SK-N-SH (cell line): ENCODE data around the gene CHGA. TPM values are rescaled to one million over a fixed set of nuclear protein-coding genes. Genes with fewer than 3 reads are reported as not detected.

Experiments used
- CTCF ChIA-PET: fragments of 300-600, 350-600 bp; formaldehyde crosslinking; extraction: SDS; loops from one replicate; lab custom pipeline; 2021; lab: Yijun Ruan, JAX
- POLR2A ChIA-PET: fragments of 350-600 bp; sonication (Branson Sonifier 250); formaldehyde crosslinking; extraction: SDS; loops from one replicate; lab custom pipeline; 2020; ENCODE audit warnings: antibody characterized with exemption, inconsistent platforms; lab: Yijun Ruan, JAX
- DNase-seq: peaks from one replicate; pipeline ENCODE4 v3.0.0; 2012
- H2AFZ ChIP-seq: fragments of 200-600 bp; sonication (generic); 2 replicates; pipeline ENCODE4 v1.8.1; 2016; ENCODE audit warnings: antibody characterized with exemption, mild to moderate bottlenecking, low read depth
- H3F3A ChIP-seq: fragments of 200-600 bp; sonication (generic); replicated peaks from 2 replicates; pipeline ENCODE3; 2016; ENCODE audit warnings: antibody characterized with exemption, mild to moderate bottlenecking; ENCODE audit not compliant: insufficient read depth
- H3K27ac ChIP-seq, 2 experiments: fragments of 200-500 bp in 1 of 2; fragments of 200-600 bp in 1 of 2; sonication (Bioruptor generic) in 1 of 2; sonication (generic), shearing (Covaris generic) in 1 of 2; 2 replicates each; pipeline versions ENCODE4 v1.5.1 to v1.6.1; 2014 to 2016; ENCODE audit warnings: low read depth in 2 of 2, inconsistent platforms in 1 of 2, low read length in 1 of 2, mild to moderate bottlenecking in 1 of 2, mixed read lengths in 1 of 2
- H3K27me3 ChIP-seq: fragments of 200-600 bp; sonication (generic), shearing (Covaris generic); 2 replicates; pipeline ENCODE4 v1.6.1; 2016; ENCODE audit warnings: mixed run types; ENCODE audit not compliant: insufficient read depth
- H3K36me3 ChIP-seq, 2 experiments: fragments of 200-500 bp in 1 of 2; fragments of 200-600 bp in 1 of 2; sonication (Bioruptor generic) in 1 of 2; sonication (generic) in 1 of 2; replicated peaks in 1 of 2; 2 replicates each; pipeline versions ENCODE3 to v1.5.1; 2014 to 2016; ENCODE audit warnings: low read length in 1 of 2, mild to moderate bottlenecking in 1 of 2; ENCODE audit not compliant: insufficient read depth in 2 of 2, control insufficient read depth in 1 of 2
- H3K4me1 ChIP-seq, 2 experiments: fragments of 200-500 bp in 1 of 2; fragments of 200-600 bp in 1 of 2; sonication (Bioruptor generic) in 1 of 2; sonication (generic), shearing (Covaris generic) in 1 of 2; 2 replicates each; pipeline versions ENCODE4 v1.5.1 to v1.6.1; 2014 to 2016; ENCODE audit warnings: low read depth in 1 of 2, low read length in 1 of 2, mixed run types in 1 of 2; ENCODE audit not compliant: insufficient read depth in 2 of 2, control insufficient read depth in 1 of 2
- H3K4me2 ChIP-seq: fragments of 200-600 bp; sonication (generic), shearing (Covaris generic); 2 replicates; pipeline ENCODE4 v1.6.1; 2017; ENCODE audit warnings: mixed run types
- H3K4me3 ChIP-seq, 2 experiments: fragments of 200-500 bp in 1 of 2; fragments of 200-600 bp in 1 of 2; sonication (Bioruptor generic) in 1 of 2; sonication (generic), shearing (Covaris generic) in 1 of 2; 2 replicates each; pipeline versions ENCODE4 v1.5.1 to v1.8.1; 2014 to 2016; ENCODE audit warnings: low read depth in 2 of 2, inconsistent platforms in 1 of 2, low read length in 1 of 2, mild to moderate bottlenecking in 1 of 2, mixed read lengths in 1 of 2, moderate library complexity in 1 of 2
- H3K79me2 ChIP-seq: fragments of 200-600 bp; sonication (generic); 2 replicates; pipeline ENCODE4 v1.8.1; 2017; ENCODE audit warnings: mild to moderate bottlenecking; ENCODE audit not compliant: insufficient read depth
- H3K9ac ChIP-seq: fragments of 200-600 bp; sonication (generic); 2 replicates; pipeline ENCODE4 v1.6.1; 2017; ENCODE audit warnings: mixed run types
- H3K9me2 ChIP-seq: fragments of 200-600 bp; sonication (generic); 2 replicates; pipeline ENCODE4 v1.6.1; 2017; ENCODE audit warnings: mixed run types
- H3K9me3 ChIP-seq: fragments of 200-600 bp; sonication (generic); 2 replicates; pipeline ENCODE4 v1.6.1; 2017; ENCODE audit warnings: mixed run types, mild to moderate bottlenecking, moderate library complexity
- H4K20me1 ChIP-seq: fragments of 200-600 bp; sonication (generic); 2 replicates; pipeline ENCODE4 v1.6.1; 2017; ENCODE audit warnings: mild to moderate bottlenecking, mixed run types; ENCODE audit not compliant: insufficient read depth
- CHD2 ChIP-seq: fragments of 150-350 bp; IDR thresholded peaks from 2 replicates; pipeline ENCODE4 v1.6.1; 2018; ENCODE audit warnings: low read length; ENCODE audit not compliant: partially characterized antibody
- GABPA ChIP-seq: IDR thresholded peaks from 2 replicates; pipeline ENCODE4 v1.4.0; 2012; ENCODE audit warnings: low read depth, mild to moderate bottlenecking
- GATA2 ChIP-seq: sonication (generic); formaldehyde crosslinking; IDR thresholded peaks from 2 replicates; pipeline ENCODE4 v1.5.0; 2020; ENCODE audit warnings: mild to moderate bottlenecking, missing genetic modification reagents
- MEF2A ChIP-seq: IDR thresholded peaks from 2 replicates; pipeline ENCODE4 v1.4.0; 2012; ENCODE audit warnings: low read depth, borderline replicate concordance
- NFIC ChIP-seq: IDR thresholded peaks from 2 replicates; pipeline ENCODE4 v1.4.0; 2012; ENCODE audit warnings: borderline replicate concordance
- POLR2AphosphoS5 ChIP-seq: IDR thresholded peaks from 2 replicates; pipeline ENCODE4 v1.6.1; 2012; ENCODE audit warnings: low read depth, low read length
- RAD21 ChIP-seq: IDR thresholded peaks from 2 replicates; pipeline ENCODE4 v1.6.1; 2012; ENCODE audit warnings: mild to moderate bottlenecking, low read length
- RCOR1 ChIP-seq: fragments of 150-350 bp; IDR thresholded peaks from 2 replicates; pipeline ENCODE4 v1.6.1; 2017; ENCODE audit warnings: antibody characterized with exemption, low read length
- REST ChIP-seq: IDR thresholded peaks from 2 replicates; pipeline ENCODE4 v1.6.1; 2012; ENCODE audit warnings: mild to moderate bottlenecking, low read depth, low read length, moderate library complexity
- RFX5 ChIP-seq: IDR thresholded peaks from 2 replicates; pipeline ENCODE4 v1.6.1; 2012; ENCODE audit warnings: mild to moderate bottlenecking, improper control_type of control experiment, low read length
- TAF1 ChIP-seq: IDR thresholded peaks from 2 replicates; pipeline ENCODE4 v1.6.1; 2012; ENCODE audit warnings: low read depth, mild to moderate bottlenecking, low read length, moderate library complexity, borderline replicate concordance
- USF2 ChIP-seq: fragments of 150-350 bp; IDR thresholded peaks from 2 replicates; pipeline ENCODE4 v1.6.1; 2017; ENCODE audit warnings: antibody characterized with exemption, low read length, low read depth, borderline replicate concordance
- YY1 ChIP-seq: IDR thresholded peaks from 2 replicates; pipeline ENCODE4 v1.4.0; 2012; ENCODE audit warnings: low read depth, mild to moderate bottlenecking
- WGBS: methylation state at CpG from one replicate; pipeline ENCODE4 v1.1.6; 2017; ENCODE audit warnings: low lambda C conversion rate; 5-methylcytosine and 5-hydroxymethylcytosine counted together
- polyA plus RNA-seq, 3 experiments: library from polyadenylated mRNA; depleted of rRNA; stranded (reverse); fragments of >200 nt; gene quantifications; 2 replicates each; pipeline ENCODE4 v1.2.3, GENCODE V29; 2012

Gene CHGA
- polyA plus RNA-seq, 1 of the 3 experiments (the other 2 are of a cell fraction): 5.6 TPM

- no peaks in the 10 kb centered on the region for H3F3A ChIP-seq
- ChIA-PET CTCF (interaction anchor here (0.8 to 5.2 kb wide), 7 partner anchors 68 to 191 kb away, joined by 5 to 50 read pairs (median 7); no protein-coding TSS in a partner anchor), POLR2A (interaction anchor here (7.1 kb wide), 1 partner anchor 15 kb away, joined by 57 read pairs; no protein-coding TSS in a partner anchor)
- H4K20me1 ChIP-seq: no peaks in the 10 kb centered on the region
- no peaks in the 10 kb centered on the region for H3K27me3 ChIP-seq
- no peaks in the 10 kb centered on the region for H3K79me2 ChIP-seq
- no peak overlapping the region for H3K9ac ChIP-seq
- H3K27ac ChIP-seq: no peak overlapping the region
- DNase-seq: no peak
- TF ChIP-seq CHD2 (no peak), MEF2A (no peak), RAD21 (no peak), USF2 (no peak), NFIC (no peak), GABPA (no peak), GATA2 (CRISPR knock-in tag) (no peak), RCOR1 (no peak), RFX5 (no peak)
- H3K9me3 ChIP-seq: no peaks in the 10 kb centered on the region
- H3K4me1 ChIP-seq: peaks cover 0 to 58% of the 10 kb centered on the region in 2 experiments; a peak in 1 of 4 replicates
- WGBS: 94% methylated on average over 19 of the region's 22 CpGs
- no peak overlapping the region for H3K4me2 ChIP-seq
- H2AFZ ChIP-seq: no peak overlapping the region
- no peak overlapping the region for H3K4me3 ChIP-seq
- H3K36me3 ChIP-seq: peaks cover 0 to 15% of the 10 kb centered on the region in 2 experiments
- H3K9me2 ChIP-seq: no peaks in the 10 kb centered on the region
Observed at GRCh38 chr14:92948647-92949046, 25.7 kb downstream of the CHGA start.

DNA sequence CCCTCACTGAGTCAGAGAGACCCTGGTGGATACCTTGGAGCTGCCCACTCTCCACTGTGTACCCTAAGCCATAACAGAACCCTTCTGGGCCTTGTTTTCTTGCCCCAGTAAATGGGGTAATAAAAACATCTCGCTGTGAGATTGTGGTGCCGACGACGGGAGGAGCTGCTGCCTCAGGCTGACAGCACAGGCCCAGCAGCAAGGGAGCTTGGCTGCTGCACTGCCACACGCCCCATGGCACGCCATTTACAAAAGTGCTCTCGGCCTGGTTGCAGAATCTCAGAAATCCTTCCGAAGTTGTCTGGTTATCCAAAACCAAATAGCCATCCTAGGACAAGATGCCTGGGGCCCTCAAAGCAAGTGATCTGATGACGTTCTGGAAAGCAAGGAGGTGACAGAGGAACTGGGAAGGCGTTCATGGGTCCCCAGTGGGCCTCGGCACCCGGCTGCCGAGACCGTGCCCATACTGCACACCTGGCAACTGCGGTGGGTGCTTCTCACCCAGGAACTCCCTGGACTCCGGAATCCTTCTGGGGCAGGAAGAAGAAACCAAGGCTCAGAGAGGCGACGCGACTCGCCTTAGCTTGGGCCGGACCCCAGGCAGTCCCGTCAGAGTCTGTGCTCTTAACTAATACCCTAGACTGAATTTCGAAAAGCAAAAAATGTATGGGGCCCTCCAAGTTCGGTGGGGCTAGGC is 26.7 kb downstream of the CHGA start:
- Histone ChIP-seq H4K20me1 (no peaks in the 10 kb centered on the region), H3K4me1 (peaks cover 0 to 58% of the 10 kb centered on the region in 2 experiments; a peak in 1 of 4 replicates), H3F3A (no peaks in the 10 kb centered on the region), H3K27ac (no peak overlapping the region), H3K9me3 (no peaks in the 10 kb centered on the region), H3K4me3 (no peak overlapping the region), H3K9ac (no peak overlapping the region), H3K27me3 (no peaks in the 10 kb centered on the region), H3K36me3 (peaks cover 0 to 15% of the 10 kb centered on the region in 2 experiments), H3K9me2 (no peaks in the 10 kb centered on the region), H3K4me2 (no peak overlapping the region), H2AFZ (no peak overlapping the region), H3K79me2 (no peaks in the 10 kb centered on the region)
- 91% methylated on average over 20 of the region's 24 CpGs for WGBS
- POLR2A ChIA-PET: no interaction called here
- DNase-seq: no peak
- TF ChIP-seq USF2 (no peak), REST (no peak), NFIC (no peak), RCOR1 (no peak), YY1 (no peak), TAF1 (no peak), POLR2AphosphoS5 (no peak)
- CTCF ChIA-PET: interaction anchor here (1.2 to 3.9 kb wide), 2 partner anchors 164 to 188 kb away, joined by 5 to 50 read pairs; no protein-coding TSS in a partner anchor
